ENCODE data around the gene PHLPP2. TPM values are rescaled to one million over a fixed set of nuclear protein-coding genes. Genes with fewer than 3 reads are reported as not detected.
"Not testable (repeated sequence)": the region's sequence is repeated elsewhere in the genome, so short reads cannot be mapped to it uniquely, and the experiment has no call there.

PHLPP2 gene
- polyA plus RNA-seq, 4 donors: 3.6 to 31.7 (median 16.1) TPM

- H3K27ac ChIP-seq (ENCODE audit: low read depth in 1 of 3, low read length in 2 of 3); DNase-seq; H3K27me3 ChIP-seq (ENCODE audit: control insufficient read depth in 3 of 3, insufficient read depth in 3 of 3, low read length in 3 of 3); H3K36me3 ChIP-seq (ENCODE audit: control insufficient read depth in 3 of 3, insufficient read depth in 2 of 3, low read depth in 1 of 3, low read length in 3 of 3); H3K4me3 ChIP-seq (ENCODE audit: low read depth in 1 of 3, low read length in 3 of 3); H3K9me3 ChIP-seq (ENCODE audit: control insufficient read depth in 2 of 2, insufficient read depth in 1 of 2, low read depth in 1 of 2, low read length in 1 of 2); H3K4me1 ChIP-seq (ENCODE audit: control insufficient read depth in 3 of 3, insufficient read depth in 2 of 3, low read depth in 1 of 3, low read length in 2 of 3); FAIRE-seq: not testable (repeated sequence)
- 68 to 86% (median 83%) methylated on average over 6 to 7 of the region's 7 CpGs for WGBS, 3 donors
Observed at GRCh38 chr16:71595340-71595826, 129.1 kb downstream of the PHLPP2 start.

Other genes starting within 250 kb of the PHLPP2 start
- 1 to 10 TPM; 1.3 to 8.3 (median 1.9) TPM for gene ZNF19, start 235.4 kb downstream of the PHLPP2 start, polyA plus RNA-seq
- gene CHST4, start 198.3 kb downstream of the PHLPP2 start, polyA plus RNA-seq: under 1 TPM in 2 of 4 donors, not detected in 2; 0.06 to 0.15 TPM
- under 1 TPM; 0.10 to 0.54 (median 0.26) TPM for gene TAT, start 147.6 kb downstream of the PHLPP2 start, polyA plus RNA-seq
- gene MARVELD3, start 98.5 kb downstream of the PHLPP2 start, polyA plus RNA-seq: 10 to 100 TPM; 29.5 to 96.6 (median 40.6) TPM
- 10 to 100 TPM; 17.6 to 66.8 (median 22.2) TPM for gene AP1G1, start 84.1 kb upstream of the PHLPP2 start, polyA plus RNA-seq
- 10 to 100 TPM in 2 of 4 donors, 1 to 10 TPM in 2; 4.3 to 21.3 (median 7.7) TPM for gene ATXN1L, start 121.3 kb upstream of the PHLPP2 start, polyA plus RNA-seq
- 10 to 100 TPM in 3 of 4 donors, 1 to 10 TPM in 1; 7.2 to 15.7 (median 11.2) TPM for gene ZNF821, start 159.5 kb upstream of the PHLPP2 start, polyA plus RNA-seq
- gene IST1, start 170.8 kb upstream of the PHLPP2 start, polyA plus RNA-seq: 100 to 1,000 TPM; 112 to 257 (median 155) TPM

Measured in small intestine (tissue), 7 donors.